ENCODE results near the gene TCP10L.

The TCP10L gene

DNA sequence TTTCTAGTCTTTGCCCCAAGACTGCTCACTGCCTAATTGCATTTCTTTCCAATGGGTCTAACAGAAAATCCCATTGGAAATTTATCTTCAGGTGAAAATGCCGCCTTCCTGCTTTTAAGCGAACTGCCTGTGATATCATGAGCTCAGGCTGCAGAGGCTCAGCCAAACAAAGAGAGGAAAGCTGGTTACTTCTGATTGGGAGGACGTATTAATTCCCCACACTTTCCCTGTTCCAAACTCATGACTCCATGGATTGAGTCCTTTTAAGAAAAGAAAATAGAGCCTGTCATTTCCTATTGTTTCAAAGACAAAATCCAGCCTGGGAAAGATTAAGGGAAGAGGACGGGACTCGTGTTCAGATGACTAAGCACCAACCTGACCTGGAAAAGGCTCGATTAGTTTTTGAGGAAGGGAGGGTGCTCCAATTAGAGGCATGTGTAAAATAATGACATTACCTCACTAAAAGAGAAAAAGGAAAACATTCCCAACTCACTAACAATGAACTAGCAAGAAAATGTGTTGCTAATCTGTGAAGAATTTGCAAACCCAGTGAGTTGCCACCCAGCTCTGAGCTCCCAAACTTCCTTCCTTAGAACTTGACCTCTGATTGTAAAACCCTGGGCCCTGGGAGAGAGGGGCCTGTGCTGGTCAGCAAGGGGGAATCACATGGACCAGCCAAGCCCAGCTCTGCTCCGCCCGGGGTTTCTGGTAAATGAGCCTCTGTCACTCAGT, 61.2 kb downstream of the TCP10L start:
- DNase-seq (ENCODE audit: low read depth), result peak; percentile 79
- no peak overlapping the region for H3K4me3 ChIP-seq (ENCODE audit: low read length)
- TF ChIP-seq, protein P1, sequence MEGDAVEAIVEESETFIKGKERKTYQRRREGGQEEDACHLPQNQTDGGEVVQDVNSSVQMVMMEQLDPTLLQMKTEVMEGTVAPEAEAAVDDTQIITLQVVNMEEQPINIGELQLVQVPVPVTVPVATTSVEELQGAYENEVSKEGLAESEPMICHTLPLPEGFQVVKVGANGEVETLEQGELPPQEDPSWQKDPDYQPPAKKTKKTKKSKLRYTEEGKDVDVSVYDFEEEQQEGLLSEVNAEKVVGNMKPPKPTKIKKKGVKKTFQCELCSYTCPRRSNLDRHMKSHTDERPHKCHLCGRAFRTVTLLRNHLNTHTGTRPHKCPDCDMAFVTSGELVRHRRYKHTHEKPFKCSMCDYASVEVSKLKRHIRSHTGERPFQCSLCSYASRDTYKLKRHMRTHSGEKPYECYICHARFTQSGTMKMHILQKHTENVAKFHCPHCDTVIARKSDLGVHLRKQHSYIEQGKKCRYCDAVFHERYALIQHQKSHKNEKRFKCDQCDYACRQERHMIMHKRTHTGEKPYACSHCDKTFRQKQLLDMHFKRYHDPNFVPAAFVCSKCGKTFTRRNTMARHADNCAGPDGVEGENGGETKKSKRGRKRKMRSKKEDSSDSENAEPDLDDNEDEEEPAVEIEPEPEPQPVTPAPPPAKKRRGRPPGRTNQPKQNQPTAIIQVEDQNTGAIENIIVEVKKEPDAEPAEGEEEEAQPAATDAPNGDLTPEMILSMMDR (IDR thresholded peaks at IDR 0.05; ENCODE audit: insufficient read depth, low read depth, low read length, missing control alignments), result no peak

Data from epithelial cell of esophagus (primary cell).